Stomach (tissue), 9 donors: ENCODE results near the gene CPAMD8. TPM values are rescaled to one million over a fixed set of nuclear protein-coding genes. Genes with fewer than 3 reads are reported as not detected.

Experiments
- DNase-seq, 2 donors: peaks; one replicate each; pipeline versions ENCODE4 v3.0.0 to v3.0.0-alpha.2; 2013 to 2019
- H3K27ac ChIP-seq, 5 donors: fragments of 200-600 bp in 4 of 5; sonication (generic) in 4 of 5; one replicate each; pipeline ENCODE4 v1.5.1; 2013 to 2019; ENCODE audit warnings: mild to moderate bottlenecking in 1 of 5, moderate library complexity in 1 of 5
- H3K27me3 ChIP-seq, 3 donors: fragments of 200-600 bp; sonication (generic); one replicate each; pipeline ENCODE4 v1.5.1; 2017 to 2019; ENCODE audit warnings: mixed run types in 1 of 3
- H3K36me3 ChIP-seq, 4 donors: fragments of 200-600 bp; sonication (generic); 1 replicate in 3 of 4; 2 replicates in 1 of 4; pipeline ENCODE4 v1.5.1; 2016 to 2019
- H3K4me1 ChIP-seq, 4 donors: fragments of 200-600 bp; sonication (generic); one replicate each; pipeline ENCODE4 v1.5.1; 2016 to 2019
- H3K4me3 ChIP-seq, 4 donors: fragments of 200-600 bp; sonication (generic) in 3 of 4; one replicate each; pipeline ENCODE4 v1.5.1; 2016 to 2019; ENCODE audit warnings: mild to moderate bottlenecking in 1 of 4
- H3K9me3 ChIP-seq, 4 donors: fragments of 200-600 bp; sonication (generic); one replicate each; pipeline ENCODE4 v1.5.1; 2016 to 2019
- EP300 ChIP-seq: sonication (generic); formaldehyde crosslinking; IDR thresholded peaks from one replicate; pipeline ENCODE4 v1.6.1; 2017; ENCODE audit warnings: antibody characterized with exemption
- POLR2A ChIP-seq, 4 donors: fragments of 450-650 bp; IDR thresholded peaks; one replicate each; pipeline ENCODE4 v1.6.1; 2016; ENCODE audit warnings: antibody characterized with exemption in 4 of 4, control low read depth in 2 of 4, mild to moderate bottlenecking in 1 of 4, moderate library complexity in 1 of 4
- POLR2AphosphoS5 ChIP-seq, 3 donors: sonication (generic); formaldehyde crosslinking; IDR thresholded peaks; one replicate each; pipeline ENCODE4 v1.6.1; 2016; ENCODE audit warnings: antibody characterized with exemption in 3 of 3
- WGBS, 5 donors: extraction: QIAGEN DNeasy Blood & Tissue Kit in 3 of 5; methylation state at CpG; one replicate each; pipeline versions ENCODE4 v1.1.5 to v1.1.7; 2013 to 2018; 5-methylcytosine and 5-hydroxymethylcytosine counted together
- intact Hi-C: fragments of 100-400 bp; cut with DNase I; formaldehyde crosslinking; loops from one replicate; pipeline ENCODE4 v1.15.1; 2023; ENCODE audit warnings: low total_unique reads
- polyA plus RNA-seq, 3 donors: library from polyadenylated mRNA; stranded (reverse); fragments of 200-250 nt; gene quantifications; one replicate each; pipeline ENCODE4 v1.2.3, GENCODE V29; 2013
- total RNA-seq, 5 donors: library from RNA; depleted of rRNA; stranded (reverse); fragments of >200 nt; gene quantifications; one replicate each; pipeline versions ENCODE4 v1.1.0 to v1.2.3, GENCODE V29; 2014 to 2016
- TF ChIP-seq, protein P1 (sequence below), 7 experiments: fragments of 450-650 bp in 4 of 7; fragments of 200-600 bp in 3 of 7; sonication (generic) in 3 of 7; IDR thresholded peaks; one replicate each; pipeline ENCODE4 v1.5.1; 2016 to 2019; ENCODE audit warnings: antibody characterized with exemption in 7 of 7, control low read depth in 2 of 7, mild to moderate bottlenecking in 1 of 7
- donor health status: healthy with polysubstance abuse.
- donor health status: Bipolar disorder and iron deficiency.
- donor health status: healthy.

Gene CPAMD8
- total and polyA plus RNA-seq, 8 donors: 0.43 to 221 (median 8.6) TPM

DNA sequence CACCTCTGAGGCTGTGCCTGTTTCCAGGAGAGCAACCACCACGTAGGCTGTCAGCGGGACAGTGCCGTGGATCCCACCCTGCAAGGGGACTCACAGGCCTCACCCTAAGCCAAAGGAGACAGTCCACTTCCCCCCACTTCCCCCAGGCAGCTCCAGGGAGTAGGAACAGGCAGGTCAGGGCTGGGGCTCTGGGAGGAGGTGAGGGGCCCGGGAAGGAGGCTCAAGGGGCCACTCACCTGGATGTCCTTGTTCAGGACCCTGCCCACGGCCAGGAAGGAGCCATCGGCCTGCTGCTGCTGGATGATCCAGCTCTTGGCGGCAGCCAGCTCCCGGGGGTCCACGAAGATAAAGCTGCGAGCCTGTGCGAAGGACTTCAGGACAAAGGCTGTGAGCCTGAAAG, 112.2 kb downstream of the CPAMD8 start:
- intact Hi-C loops: no loop called here
- Histone ChIP-seq H3K9me3 (peaks cover 12 to 53% (median 49%) of the 10 kb centered on the region in 4 donors), H3K27ac (no peak overlapping the region), H3K4me3 (no peak overlapping the region), H3K4me1 (no peaks in the 10 kb centered on the region), H3K36me3 (no peaks in the 10 kb centered on the region), H3K27me3 (no peaks in the 10 kb centered on the region)
- WGBS, 5 donors: 88 to 96% (median 90%) methylated on average over 10 to 11 of the region's 11 CpGs
- TF ChIP-seq, protein P1, sequence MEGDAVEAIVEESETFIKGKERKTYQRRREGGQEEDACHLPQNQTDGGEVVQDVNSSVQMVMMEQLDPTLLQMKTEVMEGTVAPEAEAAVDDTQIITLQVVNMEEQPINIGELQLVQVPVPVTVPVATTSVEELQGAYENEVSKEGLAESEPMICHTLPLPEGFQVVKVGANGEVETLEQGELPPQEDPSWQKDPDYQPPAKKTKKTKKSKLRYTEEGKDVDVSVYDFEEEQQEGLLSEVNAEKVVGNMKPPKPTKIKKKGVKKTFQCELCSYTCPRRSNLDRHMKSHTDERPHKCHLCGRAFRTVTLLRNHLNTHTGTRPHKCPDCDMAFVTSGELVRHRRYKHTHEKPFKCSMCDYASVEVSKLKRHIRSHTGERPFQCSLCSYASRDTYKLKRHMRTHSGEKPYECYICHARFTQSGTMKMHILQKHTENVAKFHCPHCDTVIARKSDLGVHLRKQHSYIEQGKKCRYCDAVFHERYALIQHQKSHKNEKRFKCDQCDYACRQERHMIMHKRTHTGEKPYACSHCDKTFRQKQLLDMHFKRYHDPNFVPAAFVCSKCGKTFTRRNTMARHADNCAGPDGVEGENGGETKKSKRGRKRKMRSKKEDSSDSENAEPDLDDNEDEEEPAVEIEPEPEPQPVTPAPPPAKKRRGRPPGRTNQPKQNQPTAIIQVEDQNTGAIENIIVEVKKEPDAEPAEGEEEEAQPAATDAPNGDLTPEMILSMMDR (IDR thresholded peaks at IDR 0.05): no peak
- TF ChIP-seq EP300: no peak
- TF ChIP-seq POLR2AphosphoS5 (IDR thresholded peaks at IDR 0.05): no peak
- TF ChIP-seq POLR2A (IDR thresholded peaks at IDR 0.05): no peak
- DNase-seq: no peak

DNA sequence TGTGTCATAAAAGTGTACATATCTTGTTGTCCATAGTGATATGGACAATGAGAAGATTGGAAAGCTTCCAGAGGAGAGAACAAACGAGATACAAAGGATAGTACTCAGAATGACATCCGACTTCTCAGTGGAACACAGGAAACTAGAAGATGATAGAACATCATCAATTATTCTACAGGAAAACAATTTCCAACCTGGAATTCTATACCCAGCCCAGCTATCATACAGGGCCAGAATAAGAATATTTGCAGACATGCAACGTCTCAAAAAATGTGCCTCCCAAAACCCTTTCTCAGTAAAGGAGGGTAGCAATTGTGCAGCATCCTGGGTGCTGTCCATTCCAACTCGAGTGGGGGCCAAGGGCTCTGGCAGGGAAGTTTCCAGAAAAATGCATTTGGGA, 113.8 kb downstream of the CPAMD8 start:
- no peaks in the 10 kb centered on the region for H3K4me1 ChIP-seq
- intact Hi-C loops: no loop called here
- TF ChIP-seq POLR2A (IDR thresholded peaks at IDR 0.05): no peak
- TF ChIP-seq EP300: no peak
- TF ChIP-seq POLR2AphosphoS5 (IDR thresholded peaks at IDR 0.05): no peak
- TF ChIP-seq, protein P1 (IDR thresholded peaks at IDR 0.05): no peak
- H3K4me3 ChIP-seq: no peak overlapping the region
- H3K27ac ChIP-seq: no peak overlapping the region
- H3K36me3 ChIP-seq: no peaks in the 10 kb centered on the region
- peaks cover 12 to 46% (median 43%) of the 10 kb centered on the region in 4 donors for H3K9me3 ChIP-seq
- 64 to 81% (median 74%) methylated on average over 4 of the region's 4 CpGs for WGBS, 5 donors
- DNase-seq: no peak
- no peaks in the 10 kb centered on the region for H3K27me3 ChIP-seq

DNA sequence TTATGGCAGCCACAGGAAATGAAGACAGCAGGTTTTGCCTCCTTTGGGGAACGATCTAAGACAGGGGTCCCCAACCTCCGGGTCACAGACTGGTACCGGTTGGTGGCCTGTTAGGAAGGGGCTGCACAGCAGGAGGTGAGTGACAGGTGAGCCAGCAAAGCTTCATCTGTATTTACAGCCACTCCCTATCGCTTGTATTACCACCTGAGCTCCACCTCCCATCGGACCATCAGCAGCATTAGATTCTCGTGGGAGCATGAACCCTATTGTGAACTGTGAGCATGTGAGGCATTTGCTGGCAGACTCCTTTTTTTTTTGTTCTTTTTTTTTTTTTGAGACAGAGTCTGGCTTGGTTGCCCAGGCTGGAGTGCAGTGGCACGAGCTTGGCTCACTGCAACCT, 115.6 kb downstream of the CPAMD8 start:
- peaks cover 12 to 46% (median 43%) of the 10 kb centered on the region in 4 donors for H3K9me3 ChIP-seq
- DNase-seq: no peak
- no peaks in the 10 kb centered on the region for H3K36me3 ChIP-seq
- intact Hi-C loops: no loop called here
- TF ChIP-seq POLR2AphosphoS5 (IDR thresholded peaks at IDR 0.05): no peak
- TF ChIP-seq, protein P1 (IDR thresholded peaks at IDR 0.05): no peak
- TF ChIP-seq EP300: no peak
- TF ChIP-seq POLR2A (IDR thresholded peaks at IDR 0.05): no peak
- H3K4me1 ChIP-seq: no peaks in the 10 kb centered on the region
- no peak overlapping the region for H3K4me3 ChIP-seq
- H3K27me3 ChIP-seq: peaks cover 0 to 7% (median 0%) of the 10 kb centered on the region in 3 donors
- H3K27ac ChIP-seq: no peak overlapping the region
- 87 to 92% (median 90%) methylated on average over 7 of the region's 7 CpGs for WGBS, 5 donors

DNA sequence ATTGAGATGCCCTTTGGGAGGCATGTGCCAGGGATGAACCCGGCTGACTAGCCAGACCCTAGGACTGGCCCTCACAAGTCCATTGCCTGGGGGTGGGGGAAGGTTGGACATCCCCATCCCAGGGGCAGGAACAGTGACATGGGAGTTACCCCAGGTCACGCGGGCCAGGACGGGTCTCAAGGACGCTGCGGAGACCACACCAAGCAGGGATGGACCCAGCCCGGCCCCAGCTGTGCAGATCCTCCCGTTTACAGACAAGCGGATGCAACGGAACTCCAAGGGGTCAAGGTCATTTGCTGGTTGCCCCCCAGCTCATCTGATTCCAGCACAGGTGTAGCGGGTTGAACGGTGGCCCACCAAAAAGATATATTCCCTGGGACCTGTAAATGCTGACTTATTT, 117.9 kb downstream of the CPAMD8 start:
- WGBS, 5 donors: 72 to 85% (median 76%) methylated on average over 4 to 12 of the region's 12 CpGs
- intact Hi-C loops: loop anchor here (10.0 kb wide), 1 partner anchor 134 kb away; no protein-coding TSS in a partner anchor
- H3K4me1 ChIP-seq: no peaks in the 10 kb centered on the region
- H3K27ac ChIP-seq: no peak overlapping the region
- no peak overlapping the region for H3K4me3 ChIP-seq
- H3K36me3 ChIP-seq: no peaks in the 10 kb centered on the region
- H3K27me3 ChIP-seq: peaks cover 0 to 14% (median 0%) of the 10 kb centered on the region in 3 donors
- peaks cover 12 to 31% (median 29%) of the 10 kb centered on the region in 4 donors for H3K9me3 ChIP-seq
- TF ChIP-seq, protein P1 (IDR thresholded peaks at IDR 0.05): no peak
- TF ChIP-seq POLR2AphosphoS5 (IDR thresholded peaks at IDR 0.05) (no peak), EP300 (no peak), POLR2A (IDR thresholded peaks at IDR 0.05) (no peak)
- DNase-seq: no peak
